HepG2 (cell line): ENCODE data around the gene EIF3A. TPM values are rescaled to one million over a fixed set of nuclear protein-coding genes. Genes with fewer than 3 reads are reported as not detected.

ENCODE experiments used
- ATF6 ChIP-seq: sonication (generic); formaldehyde crosslinking; conservative IDR thresholded peaks from 2 replicates; pipeline ENCODE4 v1.4.0; 2020; ENCODE audit warnings: missing genetic modification reagents
- FOXA3 ChIP-seq: IDR thresholded peaks from 2 replicates; pipeline ENCODE4 v1.6.1; 2016; ENCODE audit warnings: missing genetic modification reagents, missing compliant biosample characterization
- HHEX ChIP-seq: IDR thresholded peaks from 2 replicates; pipeline ENCODE4 v1.6.1; 2016; ENCODE audit warnings: control low read depth
- HNF1B ChIP-seq: sonication (generic); formaldehyde crosslinking; IDR thresholded peaks from 2 replicates; pipeline ENCODE4 v1.5.1; 2020; ENCODE audit warnings: mild to moderate bottlenecking, moderate library complexity, missing genetic modification reagents
- KDM1A ChIP-seq: IDR thresholded peaks from 2 replicates; pipeline ENCODE4 v1.6.1; 2016; ENCODE audit warnings: missing compliant biosample characterization
- RAD21 ChIP-seq: fragments of 450-650 bp; formaldehyde crosslinking; IDR thresholded peaks from 2 replicates; pipeline ENCODE4 v1.5.0; 2020; ENCODE audit warnings: mild to moderate bottlenecking
- RBM22 ChIP-seq: fragments of 200-400 bp; formaldehyde crosslinking; optimal IDR thresholded peaks from 2 replicates; pipeline ENCODE3; 2017; ENCODE audit warnings: mild to moderate bottlenecking, low read length, moderate library complexity
- RFX5 ChIP-seq: IDR thresholded peaks from 2 replicates; pipeline ENCODE4 v1.6.1; 2011; ENCODE audit warnings: low read depth, low read length, improper control_type of control experiment
- SYNCRIP ChIP-seq: fragments of 200-400 bp; formaldehyde crosslinking; IDR thresholded peaks from 2 replicates; pipeline ENCODE4 v1.6.1; 2018; ENCODE audit warnings: mild to moderate bottlenecking, low read depth, low read length; ENCODE audit not compliant: insufficient read depth
- TARDBP ChIP-seq: sonication (generic); formaldehyde crosslinking; IDR thresholded peaks from 2 replicates; pipeline ENCODE4 v1.8.0; 2022; ENCODE audit warnings: mild to moderate bottlenecking, missing genetic modification reagents
- TBX3 ChIP-seq: fragments of 450-650 bp; IDR thresholded peaks from 2 replicates; pipeline ENCODE4 v1.6.1; 2017; ENCODE audit warnings: antibody characterized with exemption, mild to moderate bottlenecking, inconsistent platforms, borderline replicate concordance
- TEAD2 ChIP-seq: sonication (generic); formaldehyde crosslinking; IDR thresholded peaks from 2 replicates; pipeline ENCODE4 v1.9.0; 2021; ENCODE audit warnings: missing genetic modification reagents
- ZFP62 ChIP-seq: sonication (generic); formaldehyde crosslinking; IDR thresholded peaks from 2 replicates; pipeline ENCODE4 v1.4.0; 2020; ENCODE audit warnings: missing genetic modification reagents
- ZFP82 ChIP-seq: sonication (generic); formaldehyde crosslinking; IDR thresholded peaks from 2 replicates; pipeline ENCODE4 v1.5.1; 2020; ENCODE audit warnings: mild to moderate bottlenecking, missing genetic modification reagents, borderline replicate concordance
- ZNF12 ChIP-seq: sonication (generic); formaldehyde crosslinking; IDR thresholded peaks from 2 replicates; pipeline ENCODE4 v1.5.0; 2020; ENCODE audit warnings: missing genetic modification reagents
- ZNF143 ChIP-seq: sonication (generic); formaldehyde crosslinking; IDR thresholded peaks from 2 replicates; pipeline ENCODE4 v1.4.0; 2020; ENCODE audit warnings: missing genetic modification reagents
- ZNF337 ChIP-seq: sonication (generic); formaldehyde crosslinking; IDR thresholded peaks from 2 replicates; pipeline ENCODE4 v1.5.1; 2020; ENCODE audit warnings: missing genetic modification reagents, low read depth, mild to moderate bottlenecking, borderline replicate concordance
- ZNF350 ChIP-seq: sonication (generic); formaldehyde crosslinking; IDR thresholded peaks from 2 replicates; pipeline ENCODE4 v1.4.0; 2020; ENCODE audit warnings: mild to moderate bottlenecking, low read depth, missing genetic modification reagents, borderline replicate concordance
- ZSCAN9 ChIP-seq: IDR thresholded peaks from 2 replicates; pipeline ENCODE4 v1.6.1; 2016; ENCODE audit warnings: borderline replicate concordance
- polyA plus RNA-seq, 8 experiments: library from polyadenylated mRNA; depleted of rRNA in 3 of 8; stranded (reverse) in 7 of 8; unstranded in 1 of 8; fragments of >200 nt; fragmentation: Illumina TruSeq in 4 of 8; extraction: Trizol in 4 of 8; gene quantifications; 2 replicates each; pipeline versions ENCODE4 v1.2.1 to v1.2.3, GENCODE V29; 2011 to 2016; ENCODE audit warnings: low read depth in 4 of 8, missing spikeins in 1 of 8, mixed read lengths in 1 of 8; ENCODE audit not compliant: insufficient read depth in 1 of 8
- total RNA-seq, 5 experiments: library from RNA; depleted of rRNA; stranded (reverse); fragments of >200 nt; fragmentation: Illumina TruSeq; extraction: Trizol; gene quantifications; 2 replicates each; pipeline ENCODE4 v1.2.3, GENCODE V29; 2016; ENCODE audit warnings: low read depth in 1 of 5
- TF ChIP-seq, protein P1 (sequence below): sonication (generic); formaldehyde crosslinking; IDR thresholded peaks from 2 replicates; pipeline ENCODE4 v1.8.0; 2022; ENCODE audit warnings: low read depth, missing genetic modification reagents
- TF ChIP-seq, protein P2 (sequence below): sonication (generic); formaldehyde crosslinking; IDR thresholded peaks from 2 replicates; pipeline ENCODE4 v1.9.0; 2022; ENCODE audit warnings: missing genetic modification reagents, mild to moderate bottlenecking, borderline replicate concordance
- TF ChIP-seq, protein P3 (sequence below): sonication (generic); formaldehyde crosslinking; IDR thresholded peaks from 2 replicates; pipeline ENCODE4 v1.4.0; 2020; ENCODE audit warnings: missing genetic modification reagents, borderline replicate concordance

The EIF3A gene
- total and polyA plus RNA-seq, 2 of the 13 experiments (the other 11 are each of a cell fraction or from before 2014, with no cell fraction given), result 25.6 to 117 TPM

- TF ChIP-seq ATF6 (CRISPR knock-in tag), result no peak
- TF ChIP-seq RFX5, result no peak; the same call in 1 of the 2 replicates
- TF ChIP-seq ZNF337 (CRISPR knock-in tag), result no peak
- TF ChIP-seq SYNCRIP, result no peak
- TF ChIP-seq HNF1B, result peak; percentile 34; the same call in 1 of the 2 replicates
- no peak; the same call in 1 of the 2 replicates for TF ChIP-seq ZFP82 (CRISPR knock-in tag)
- TF ChIP-seq RBM22, result no peak
- no peak for TF ChIP-seq TEAD2
- TF ChIP-seq, protein P1, sequence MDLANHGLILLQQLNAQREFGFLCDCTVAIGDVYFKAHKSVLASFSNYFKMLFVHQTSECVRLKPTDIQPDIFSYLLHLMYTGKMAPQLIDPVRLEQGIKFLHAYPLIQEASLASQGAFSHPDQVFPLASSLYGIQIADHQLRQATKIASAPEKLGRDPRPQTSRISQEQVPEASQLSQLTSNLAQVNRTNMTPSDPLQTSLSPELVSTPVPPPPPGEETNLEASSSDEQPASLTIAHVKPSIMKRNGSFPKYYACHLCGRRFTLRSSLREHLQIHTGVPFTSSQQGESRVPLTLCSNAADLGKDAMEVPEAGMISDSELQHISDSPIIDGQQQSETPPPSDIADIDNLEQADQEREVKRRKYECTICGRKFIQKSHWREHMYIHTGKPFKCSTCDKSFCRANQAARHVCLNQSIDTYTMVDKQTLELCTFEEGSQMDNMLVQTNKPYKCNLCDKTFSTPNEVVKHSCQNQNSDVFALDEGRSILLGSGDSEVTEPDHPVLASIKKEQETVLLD, result no peak
- TF ChIP-seq TARDBP (CRISPR knock-in tag), result no peak
- TF ChIP-seq ZNF12, result no peak
- TF ChIP-seq, protein P2, sequence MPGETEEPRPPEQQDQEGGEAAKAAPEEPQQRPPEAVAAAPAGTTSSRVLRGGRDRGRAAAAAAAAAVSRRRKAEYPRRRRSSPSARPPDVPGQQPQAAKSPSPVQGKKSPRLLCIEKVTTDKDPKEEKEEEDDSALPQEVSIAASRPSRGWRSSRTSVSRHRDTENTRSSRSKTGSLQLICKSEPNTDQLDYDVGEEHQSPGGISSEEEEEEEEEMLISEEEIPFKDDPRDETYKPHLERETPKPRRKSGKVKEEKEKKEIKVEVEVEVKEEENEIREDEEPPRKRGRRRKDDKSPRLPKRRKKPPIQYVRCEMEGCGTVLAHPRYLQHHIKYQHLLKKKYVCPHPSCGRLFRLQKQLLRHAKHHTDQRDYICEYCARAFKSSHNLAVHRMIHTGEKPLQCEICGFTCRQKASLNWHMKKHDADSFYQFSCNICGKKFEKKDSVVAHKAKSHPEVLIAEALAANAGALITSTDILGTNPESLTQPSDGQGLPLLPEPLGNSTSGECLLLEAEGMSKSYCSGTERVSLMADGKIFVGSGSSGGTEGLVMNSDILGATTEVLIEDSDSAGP, result peak; percentile 44; the same call in 1 of the 2 replicates
- TF ChIP-seq HHEX (CRISPR knock-in tag), result no peak
- TF ChIP-seq ZFP62 (CRISPR knock-in tag), result no peak
- no peak for TF ChIP-seq KDM1A
- TF ChIP-seq TBX3, result peak; percentile 93; the same call in 1 of the 2 replicates
- peak; percentile 28; the same call in 1 of the 2 replicates for TF ChIP-seq ZSCAN9 (CRISPR knock-in tag)
- no peak; the same call in 1 of the 2 replicates for TF ChIP-seq RAD21 (CRISPR knock-in tag)
- TF ChIP-seq, protein P3, sequence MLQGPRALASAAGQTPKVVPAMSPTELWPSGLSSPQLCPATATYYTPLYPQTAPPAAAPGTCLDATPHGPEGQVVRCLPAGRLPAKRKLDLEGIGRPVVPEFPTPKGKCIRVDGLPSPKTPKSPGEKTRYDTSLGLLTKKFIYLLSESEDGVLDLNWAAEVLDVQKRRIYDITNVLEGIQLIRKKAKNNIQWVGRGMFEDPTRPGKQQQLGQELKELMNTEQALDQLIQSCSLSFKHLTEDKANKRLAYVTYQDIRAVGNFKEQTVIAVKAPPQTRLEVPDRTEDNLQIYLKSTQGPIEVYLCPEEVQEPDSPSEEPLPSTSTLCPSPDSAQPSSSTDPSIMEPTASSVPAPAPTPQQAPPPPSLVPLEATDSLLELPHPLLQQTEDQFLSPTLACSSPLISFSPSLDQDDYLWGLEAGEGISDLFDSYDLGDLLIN (CRISPR knock-in tag), result no peak
- peak; percentile 53; the same call in 1 of the 2 replicates for TF ChIP-seq ZNF350 (CRISPR knock-in tag)
- no peak for TF ChIP-seq FOXA3
- no peak for TF ChIP-seq ZNF143
These were observed 51.6 kb downstream of the EIF3A start (continued) for GRCh38 chr10:119028900-119029612.
